ENCODE measurements around the gene UBE2V1.

Gene UBE2V1

GRCh38 chr20:50061151-50062005 lies 51.6 kb downstream of the UBE2V1 start:
- no peak for DNase-seq

- no peak for DNase-seq
Observed at GRCh38 chr20:50058662-50059402, 54.1 kb downstream of the UBE2V1 start.

GRCh38 chr20:50057714-50058053 lies 55.3 kb downstream of the UBE2V1 start:
- DNase-seq: no peak

- DNase-seq: no peak
Observed at GRCh38 chr20:50056951-50057713, 55.8 kb downstream of the UBE2V1 start.

GRCh38 chr20:50056408-50056926 lies 56.5 kb downstream of the UBE2V1 start:
- no peak for DNase-seq

GRCh38 chr20:50055524-50056083 lies 57.3 kb downstream of the UBE2V1 start:
- no peak for DNase-seq

- no peak for DNase-seq
Observed at GRCh38 chr20:50054626-50055511, 58.1 kb downstream of the UBE2V1 start.

DNA sequence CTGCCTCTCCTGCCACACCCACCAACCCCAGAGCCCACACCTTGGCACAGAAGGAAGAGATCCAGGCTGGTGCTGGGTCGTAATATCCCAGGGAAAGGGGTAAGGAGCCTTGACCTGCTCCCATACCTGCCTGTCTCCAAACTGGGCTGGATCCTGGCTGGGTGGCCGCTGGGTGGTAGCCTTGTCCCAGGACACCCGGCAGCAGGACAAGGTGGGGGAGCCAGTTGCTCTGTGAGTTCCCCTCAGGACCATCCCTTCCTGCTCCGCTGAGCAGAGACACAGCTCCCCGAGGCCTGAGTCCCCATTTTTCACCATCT lies 58.8 kb downstream of the UBE2V1 start:
- DNase-seq: no peak

GRCh38 chr20:50053362-50054230 lies 59.4 kb downstream of the UBE2V1 start:
- no peak for DNase-seq

- no peak for DNase-seq
Observed at GRCh38 chr20:50052550-50053361, 60.2 kb downstream of the UBE2V1 start.

- DNase-seq: no peak
Observed at GRCh38 chr20:50050660-50051308, 62.2 kb downstream of the UBE2V1 start.

- no peak for DNase-seq
Observed at GRCh38 chr20:50050214-50050613, 62.7 kb downstream of the UBE2V1 start.

DNA sequence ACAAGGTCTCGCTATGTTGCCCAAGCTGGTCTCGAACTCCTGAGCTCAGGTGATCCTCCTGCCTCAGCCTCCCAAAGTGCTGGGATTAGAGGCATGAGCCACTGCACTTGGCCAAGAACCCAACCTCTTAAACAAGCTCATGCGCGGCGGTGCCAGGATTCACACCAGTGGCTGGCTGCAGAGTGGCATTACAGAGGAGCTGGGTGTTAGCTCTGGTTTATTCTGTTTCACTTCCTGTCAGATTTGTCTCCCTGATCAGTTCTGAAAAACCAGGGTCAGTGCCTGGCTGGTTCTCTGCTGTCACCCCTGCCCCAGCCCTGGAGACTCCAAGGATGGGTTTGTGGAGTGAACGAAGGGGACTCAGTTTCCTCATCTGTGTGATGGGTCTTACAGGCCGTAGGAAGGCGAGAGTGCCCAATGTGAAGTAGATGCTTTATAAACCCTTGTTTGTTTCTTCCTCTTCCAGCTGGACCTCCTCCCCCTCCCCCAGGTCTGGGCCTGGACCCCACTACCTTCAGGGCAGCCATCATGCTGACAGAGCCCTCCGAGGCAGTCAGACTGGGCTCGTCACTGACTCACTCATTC lies 63.4 kb downstream of the UBE2V1 start:
- no peak for DNase-seq

DNA sequence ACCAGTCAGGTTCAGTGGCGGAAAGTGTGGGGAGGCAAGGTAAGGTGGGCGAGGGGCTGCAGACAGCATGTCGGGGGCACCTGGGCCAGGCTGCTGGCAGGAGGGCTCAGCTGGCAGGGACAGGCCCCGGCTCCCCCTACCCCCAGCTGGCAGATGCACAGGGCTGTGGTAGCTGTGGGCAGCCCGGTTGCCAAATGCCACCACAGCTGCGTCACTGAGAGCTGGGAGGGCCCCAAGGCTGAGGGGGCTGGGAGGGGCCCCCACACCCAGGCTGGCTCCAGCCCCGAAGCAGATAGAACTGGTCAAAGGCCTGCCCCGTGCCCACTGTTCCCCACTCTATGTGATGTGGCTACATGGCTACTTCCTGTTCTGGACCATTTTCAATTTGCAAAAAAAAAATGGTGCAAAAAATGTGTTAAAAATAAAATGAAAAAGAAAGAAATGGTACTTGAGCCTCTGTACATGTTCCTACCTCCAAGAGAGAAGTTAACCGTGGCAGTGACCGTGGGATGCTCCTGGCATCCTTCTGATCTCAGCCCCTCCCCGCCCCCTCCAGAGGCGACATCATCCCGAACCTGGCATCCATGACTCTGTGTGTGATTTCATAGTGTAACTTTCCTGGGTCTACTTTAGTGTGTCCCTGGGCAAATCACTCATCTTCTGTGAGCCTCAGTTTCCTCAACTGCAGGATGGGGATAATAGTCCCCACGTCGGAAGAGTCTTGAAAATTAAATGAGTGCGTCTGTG lies 64.4 kb downstream of the UBE2V1 start:
- DNase-seq: no peak

DNA sequence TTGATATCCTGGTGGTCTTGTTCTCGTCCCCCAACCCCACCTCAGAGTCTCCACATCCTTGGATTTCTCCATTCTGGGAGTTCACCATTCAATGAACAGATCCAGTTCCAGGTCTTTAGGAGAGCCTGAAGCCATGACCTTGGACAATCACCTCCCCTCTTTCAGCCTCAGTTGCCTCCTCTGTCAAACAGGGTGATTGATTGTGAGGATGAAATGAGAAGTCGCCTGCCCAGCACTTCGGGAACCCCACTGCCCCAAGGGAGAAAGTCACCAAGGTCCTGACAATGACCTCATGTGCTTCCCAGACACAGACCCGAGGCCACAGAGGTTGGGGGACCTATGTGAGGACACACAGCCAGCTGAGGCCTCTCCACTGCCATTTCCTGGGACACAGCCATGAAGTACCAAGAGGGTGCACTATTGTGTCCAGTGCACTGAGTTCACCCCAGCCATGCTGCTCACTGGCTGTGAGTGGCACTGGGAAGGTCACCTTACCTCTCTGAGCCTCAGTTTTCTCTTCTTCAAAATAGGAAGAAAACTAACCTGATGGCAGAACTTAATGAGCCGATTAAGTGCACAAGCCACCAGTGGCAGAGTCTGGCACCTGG lies 68.5 kb downstream of the UBE2V1 start:
- no peak for DNase-seq

DNA sequence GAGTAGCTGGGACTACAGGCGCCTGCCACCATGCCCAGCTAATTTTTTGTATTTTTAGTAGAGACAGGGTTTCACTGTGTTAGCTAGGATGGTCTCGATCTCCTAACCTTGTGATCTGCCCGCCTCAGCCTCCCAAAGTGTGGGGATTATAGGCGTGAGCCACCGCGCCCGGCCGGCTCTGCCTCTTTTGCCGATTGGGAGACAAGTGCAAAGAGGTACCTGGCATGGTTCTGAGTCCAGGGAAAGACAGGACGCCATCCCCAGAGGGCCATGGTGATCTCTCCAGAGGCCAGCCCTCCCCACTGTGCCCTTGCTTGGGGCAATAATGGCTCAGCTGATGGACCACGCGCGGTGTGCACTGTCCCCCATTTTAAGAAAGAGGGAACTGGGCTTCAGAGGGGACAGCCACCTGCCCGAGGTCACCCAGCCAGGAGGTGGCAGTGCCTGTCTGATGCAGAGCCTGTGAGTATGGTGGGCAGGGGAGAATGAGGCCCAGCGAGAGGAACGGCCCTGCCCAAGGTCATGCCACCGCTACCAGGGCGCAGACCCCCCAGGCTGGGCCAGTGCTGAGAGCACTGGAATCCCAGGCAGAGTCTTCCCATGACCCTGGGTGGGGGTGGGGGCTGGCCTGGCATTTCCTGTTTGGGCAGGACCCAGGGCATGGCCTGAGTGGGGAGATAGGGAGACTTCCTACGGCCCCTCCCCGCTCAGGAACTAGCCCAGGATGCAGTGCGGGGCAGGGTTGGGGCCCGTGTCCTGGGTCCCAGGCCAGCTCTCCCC lies 69.2 kb downstream of the UBE2V1 start:
- no peak for DNase-seq

Data from NCI-H187 (cell line).